ENCODE measurements around the gene NUP93.

NUP93 gene

GRCh38 chr16:56847173-56847910 lies 117.4 kb downstream of the NUP93 start:
- DNase-seq (ENCODE audit: low read depth in 2 of 3, low spot score in 2 of 3), result no peak

DNA sequence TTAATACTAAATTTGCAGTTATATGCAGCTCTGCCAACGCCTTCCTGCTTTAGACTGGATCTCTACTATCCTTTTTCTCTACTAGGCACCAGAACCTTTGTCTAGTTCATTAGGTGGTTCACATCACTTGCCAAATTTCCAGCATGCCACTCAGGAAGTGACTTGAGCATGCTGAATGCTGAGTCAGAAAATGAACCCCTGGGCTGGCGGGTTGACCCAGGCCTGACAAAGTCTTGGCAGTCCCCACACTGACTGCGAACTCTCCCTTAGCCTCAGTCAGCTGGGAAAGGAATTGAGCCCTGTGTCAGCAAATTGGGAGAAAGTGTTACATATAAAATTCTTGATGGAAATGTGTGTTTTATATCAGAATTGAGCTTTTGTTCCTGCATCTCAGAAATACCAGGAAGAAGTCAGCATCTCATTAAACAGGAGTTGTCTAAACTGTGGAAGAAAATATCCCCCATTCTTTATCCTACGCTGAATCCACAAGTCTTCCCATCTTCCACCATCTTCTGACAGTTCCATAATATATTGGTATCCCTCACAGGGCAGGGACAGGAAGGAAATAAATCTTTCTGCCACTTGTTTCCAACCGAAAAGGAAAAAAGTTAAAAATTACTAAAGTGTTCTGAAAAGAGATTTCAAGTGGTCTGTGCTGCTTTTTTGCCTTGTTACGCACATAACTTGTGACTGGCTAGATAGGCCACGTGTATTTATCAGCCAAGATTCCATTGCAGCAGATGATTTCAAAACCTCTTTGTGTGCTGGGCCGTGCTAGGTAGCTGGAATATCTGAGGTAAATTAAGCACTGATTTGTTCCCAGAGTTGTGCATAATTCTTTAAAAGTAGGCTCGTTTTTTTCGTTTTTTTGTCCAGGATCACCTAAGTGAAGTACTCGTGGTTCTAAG lies 118.4 kb downstream of the NUP93 start:
- no peak for DNase-seq (ENCODE audit: low read depth in 2 of 3, low spot score in 2 of 3)

DNA sequence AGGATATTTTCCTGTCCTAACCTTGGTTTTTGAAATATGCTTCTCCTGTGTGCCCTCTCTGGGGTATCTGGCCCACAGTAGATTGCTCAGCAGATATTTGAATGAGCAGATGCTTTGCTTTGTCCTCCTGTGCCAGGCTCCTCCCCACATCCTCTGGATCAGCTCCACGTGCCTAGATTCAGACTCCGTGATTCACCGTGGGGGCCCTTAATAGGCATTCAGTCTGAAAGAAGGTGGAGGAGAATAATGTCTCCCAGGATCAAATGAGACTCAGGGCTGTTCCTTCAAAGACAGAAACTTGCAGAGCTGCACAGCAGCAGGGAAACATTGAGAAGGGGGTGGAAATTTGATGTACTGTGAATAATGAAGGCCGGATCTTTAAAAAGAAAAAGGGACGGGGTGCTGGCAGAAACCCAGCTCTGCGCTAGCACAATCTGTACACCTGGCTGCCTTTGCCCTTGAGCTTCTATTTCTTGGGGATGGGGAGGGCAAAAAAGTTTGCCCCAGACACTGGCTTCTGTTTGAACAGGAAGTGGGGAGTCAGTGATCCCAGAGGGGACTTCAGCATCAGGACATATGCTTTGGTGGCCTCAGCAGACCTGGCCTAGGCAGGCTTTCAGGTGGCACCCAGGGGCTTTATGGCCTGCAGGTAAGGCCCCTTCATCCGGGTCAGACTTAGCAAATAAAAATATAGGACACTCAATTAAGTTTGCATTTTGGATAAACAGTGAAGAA lies 119.2 kb downstream of the NUP93 start:
- DNase-seq (ENCODE audit: low read depth in 2 of 3, low spot score in 2 of 3), result no peak

- DNase-seq (ENCODE audit: low read depth in 2 of 3, low spot score in 2 of 3), result no peak
Observed at GRCh38 chr16:56849690-56850680, 120.1 kb downstream of the NUP93 start.

GRCh38 chr16:56851671-56852400 lies 121.9 kb downstream of the NUP93 start:
- no peak for DNase-seq (ENCODE audit: low read depth in 2 of 3, low spot score in 2 of 3)

DNA sequence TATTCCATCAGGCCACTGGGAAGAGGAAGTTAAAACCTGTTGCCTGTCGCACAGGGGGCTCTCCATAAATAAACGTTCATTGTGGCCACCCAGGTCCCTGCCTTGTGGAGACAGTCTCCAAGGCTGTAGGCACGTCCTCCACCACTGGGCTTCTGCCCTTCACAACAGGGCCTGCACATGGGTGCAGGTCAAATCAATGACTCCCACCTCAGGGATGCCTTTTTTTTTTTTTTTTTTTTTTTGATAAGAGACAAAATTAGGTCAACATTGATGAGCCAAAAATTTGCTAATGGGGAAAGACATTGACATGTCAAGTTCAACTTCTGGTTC lies 122.4 kb downstream of the NUP93 start:
- no peak for DNase-seq (ENCODE audit: low read depth in 2 of 3, low spot score in 2 of 3)

DNA sequence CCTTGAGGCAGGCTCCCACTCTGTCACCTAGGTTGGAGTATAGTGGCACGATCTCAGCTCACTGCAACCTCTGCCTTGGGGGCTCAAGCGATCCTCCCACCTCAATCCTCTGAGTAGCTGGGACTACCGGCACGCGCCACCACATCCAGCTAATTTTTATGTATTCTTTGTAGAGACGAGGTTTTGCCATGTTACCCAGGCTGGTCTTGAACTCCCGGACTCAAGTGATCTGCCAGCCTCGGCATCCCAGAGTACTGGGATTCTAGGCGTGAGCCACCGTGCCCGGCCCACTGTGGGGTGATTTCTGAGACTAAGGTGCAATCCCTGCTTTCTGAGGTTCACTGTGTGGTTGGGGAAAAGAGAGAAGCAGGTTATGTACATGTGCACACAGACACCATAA lies 123.0 kb downstream of the NUP93 start:
- no peak for DNase-seq (ENCODE audit: low read depth in 2 of 3, low spot score in 2 of 3)

DNA sequence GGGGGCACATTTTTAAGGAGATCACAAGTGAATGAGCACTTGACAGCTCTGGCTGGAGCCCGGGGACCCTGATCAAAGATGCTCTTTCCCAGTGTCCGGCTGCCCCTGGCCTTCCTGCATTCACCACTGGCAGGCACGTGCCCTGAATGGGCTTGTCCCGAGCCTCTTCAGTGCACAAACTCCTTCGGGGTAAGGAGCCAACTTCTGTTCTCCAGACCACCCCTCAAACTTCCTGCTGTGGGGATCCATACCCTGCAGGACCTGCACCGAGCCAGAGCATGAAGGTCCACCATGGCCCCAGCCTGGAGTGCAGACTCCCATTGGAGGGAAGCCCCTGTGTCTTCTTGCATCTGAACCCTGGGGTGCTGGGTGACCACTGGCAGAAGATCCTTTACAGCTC lies 125.3 kb downstream of the NUP93 start:
- DNase-seq (ENCODE audit: low read depth in 2 of 3, low spot score in 2 of 3), result no peak

DNA sequence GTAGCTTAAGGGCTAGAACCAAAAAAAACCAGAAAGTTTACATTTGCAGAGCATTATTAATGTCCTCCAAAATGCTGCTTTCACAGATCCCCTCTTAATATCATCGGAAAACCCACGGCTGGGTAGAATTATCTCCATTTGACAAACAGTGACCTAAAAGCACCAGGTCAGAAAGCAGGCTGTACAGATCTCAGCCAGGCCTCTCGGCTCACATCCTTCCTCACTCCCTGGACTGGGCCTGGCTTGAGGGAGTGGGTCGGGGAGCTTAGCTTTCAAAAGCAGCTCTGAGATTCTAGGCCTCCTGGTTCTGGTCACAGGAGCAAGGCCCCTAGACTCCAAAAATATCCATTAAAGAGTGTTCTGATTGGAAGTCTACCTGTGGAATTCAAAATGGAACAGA lies 126.0 kb downstream of the NUP93 start:
- no peak for DNase-seq (ENCODE audit: low read depth in 2 of 3, low spot score in 2 of 3)

DNA sequence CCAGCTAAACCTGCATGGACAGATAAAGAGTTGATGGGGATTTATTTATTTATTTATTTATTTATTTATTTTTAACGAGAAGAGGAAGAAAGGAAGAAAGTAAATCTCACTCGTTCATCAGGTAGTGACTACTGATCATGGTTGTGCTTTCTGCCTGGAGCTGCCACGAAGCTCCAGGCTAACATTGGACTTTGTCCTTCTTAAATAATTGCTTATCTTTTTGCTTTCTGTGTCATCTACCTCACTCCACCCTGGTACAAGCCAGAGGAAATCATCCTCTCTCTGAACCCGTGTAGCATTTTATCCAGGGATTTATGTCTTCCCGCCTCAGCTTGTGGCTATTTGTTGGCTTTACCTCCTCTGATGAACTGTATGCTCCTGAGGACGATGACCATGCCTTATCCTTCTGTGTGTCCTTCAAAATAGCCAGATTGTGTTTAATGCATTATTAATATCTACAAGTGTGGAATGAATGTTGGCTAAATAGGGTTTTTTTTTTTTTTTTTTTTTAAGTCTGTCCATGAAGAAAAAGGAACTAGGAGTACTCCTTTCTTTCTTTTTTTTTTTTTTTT lies 127.0 kb downstream of the NUP93 start:
- no peak for DNase-seq (ENCODE audit: low read depth in 2 of 3, low spot score in 2 of 3)

- no peak for DNase-seq (ENCODE audit: low read depth in 2 of 3, low spot score in 2 of 3)
Observed at GRCh38 chr16:56858374-56858773, 128.4 kb downstream of the NUP93 start.

DNA sequence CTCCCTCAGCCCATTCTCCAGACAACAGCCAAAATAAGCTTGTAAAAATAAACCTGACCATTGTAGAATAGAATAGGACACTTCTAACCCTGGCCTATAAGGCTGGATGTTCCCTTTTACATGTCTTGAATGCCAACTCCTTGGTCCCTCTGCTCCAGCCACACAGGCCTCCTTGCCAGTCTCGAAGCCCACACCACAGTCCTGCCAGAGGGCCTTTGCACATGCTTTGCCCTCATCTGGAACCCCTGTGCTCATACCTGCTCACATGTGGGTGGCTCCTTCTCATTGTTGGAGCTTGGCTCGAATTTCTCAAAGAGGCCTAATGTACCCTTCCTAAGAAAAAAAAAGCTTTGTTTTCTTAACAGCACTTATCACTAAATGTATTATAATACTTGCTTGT lies 129.7 kb downstream of the NUP93 start:
- DNase-seq (ENCODE audit: low read depth in 2 of 3, low spot score in 2 of 3), result no peak

GRCh38 chr16:56860226-56861020 lies 130.5 kb downstream of the NUP93 start:
- no peak for DNase-seq (ENCODE audit: low read depth in 2 of 3, low spot score in 2 of 3)

DNA sequence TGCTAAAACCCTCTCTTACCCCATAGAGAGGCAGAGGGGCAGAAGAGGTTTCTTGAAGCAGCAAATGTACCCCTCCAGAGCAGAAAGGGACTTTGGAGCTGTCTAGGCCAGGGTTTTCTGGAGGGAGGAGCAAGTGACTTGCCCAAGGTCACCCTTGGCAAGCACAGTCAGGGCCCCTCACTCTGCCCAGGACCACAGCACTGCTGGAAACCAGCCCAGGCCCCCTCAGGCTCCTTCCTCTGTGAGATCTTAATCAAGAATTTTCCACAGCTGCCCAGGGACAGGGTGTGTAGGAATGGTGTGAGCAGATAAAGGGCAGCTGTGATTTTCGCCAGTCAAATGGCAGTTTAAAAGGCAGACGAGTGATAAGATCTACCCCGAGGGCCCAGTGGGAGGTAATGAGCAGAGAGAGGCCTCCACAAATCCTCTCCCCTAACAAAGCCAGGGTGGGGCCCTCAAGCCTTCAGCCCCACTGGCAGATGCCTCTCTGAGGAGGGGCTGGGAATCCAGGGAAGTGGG lies 131.2 kb downstream of the NUP93 start:
- no peak for DNase-seq (ENCODE audit: low read depth in 2 of 3, low spot score in 2 of 3)

GRCh38 chr16:56861756-56862155 lies 131.8 kb downstream of the NUP93 start:
- no peak for DNase-seq (ENCODE audit: low read depth in 2 of 3, low spot score in 2 of 3)

GRCh38 chr16:56862776-56863175 lies 132.8 kb downstream of the NUP93 start:
- DNase-seq (ENCODE audit: low read depth in 2 of 3, low spot score in 2 of 3), result no peak

DNA sequence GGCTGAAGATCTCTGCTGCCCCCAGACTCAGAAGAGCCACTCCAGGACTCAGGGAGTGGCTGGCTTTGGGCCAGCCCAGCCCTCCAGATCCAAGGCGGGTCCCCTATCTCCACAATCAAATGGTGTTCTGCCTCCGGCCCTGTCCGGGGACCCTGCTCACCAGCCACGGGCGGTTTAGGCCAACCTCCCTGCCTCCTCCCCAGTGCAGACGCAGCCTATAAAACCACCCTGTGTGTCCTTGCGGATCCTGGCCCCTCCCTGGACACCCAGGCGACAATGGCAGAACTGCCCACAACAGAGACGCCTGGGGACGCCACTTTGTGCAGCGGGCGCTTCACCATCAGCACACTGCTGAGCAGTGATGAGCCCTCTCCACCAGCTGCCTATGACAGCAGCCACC lies 135.0 kb downstream of the NUP93 start, which contains the start of gene SLC12A3:
Gene SLC12A3, plus strand, starts transcription at position 248 of the 400 bp plus-strand sequence. Its CDS starts 29 bp downstream, at position 277.
- DNase-seq (ENCODE audit: low read depth in 2 of 3, low spot score in 2 of 3), result no peak

DNA sequence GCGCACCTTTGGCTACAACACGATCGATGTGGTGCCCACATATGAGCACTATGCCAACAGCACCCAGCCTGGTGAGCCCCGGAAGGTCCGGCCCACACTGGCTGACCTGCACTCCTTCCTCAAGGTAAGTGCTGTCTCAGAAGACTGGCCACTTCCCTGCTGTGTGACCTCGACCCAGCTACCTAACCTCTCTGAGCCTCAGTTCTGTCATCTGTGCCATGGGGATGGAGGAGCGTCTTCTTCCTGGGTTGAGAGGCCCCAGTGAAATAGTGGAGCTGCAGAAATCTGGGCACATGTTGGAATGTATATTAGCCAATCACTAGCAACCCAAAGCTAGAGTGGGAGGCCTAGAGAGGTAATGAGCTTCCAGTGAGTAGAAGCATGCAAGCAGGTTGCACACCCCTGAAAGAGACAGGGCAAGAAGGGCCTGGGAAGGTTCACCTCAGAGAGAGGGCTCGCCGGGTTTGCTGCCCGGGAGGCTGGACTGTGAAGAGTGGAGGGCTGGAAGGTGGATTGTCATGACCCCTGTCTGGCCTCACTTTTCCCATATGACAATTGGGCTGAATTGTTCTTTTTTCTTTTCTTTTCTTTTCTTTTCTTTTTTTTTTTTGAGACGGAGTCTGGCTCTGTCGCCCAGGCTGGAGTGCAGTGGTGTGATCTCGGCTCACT lies 135.6 kb downstream of the NUP93 start:
- DNase-seq (ENCODE audit: low read depth in 2 of 3, low spot score in 2 of 3), result no peak

Data from activated CD8-positive, alpha-beta memory T cell treated with anti-CD3 and anti-CD28 coated beads for 48 hours (primary cell).